CD14-positive monocyte (primary cell): ENCODE measurements around the gene USP28. TPM values are rescaled to one million over a fixed set of nuclear protein-coding genes. Genes with fewer than 3 reads are reported as not detected.

ENCODE experiments used
- DNase-seq, 3 donors: peaks; one replicate each; pipeline ENCODE4 v3.0.0-alpha.2; 2011 to 2022
- H2AFZ ChIP-seq: 2 replicates; pipeline ENCODE4 v1.6.0; 2012; ENCODE audit warnings: mild to moderate bottlenecking, low read depth, low read length, inconsistent platforms; ENCODE audit not compliant: insufficient read depth, poor library complexity, severe bottlenecking
- H3K27ac ChIP-seq, 2 donors: 1 replicate in 1 of 2; 2 replicates in 1 of 2; pipeline ENCODE4 v1.5.1; 2012 to 2013; ENCODE audit warnings: low read length in 2 of 2, control low read depth in 1 of 2, inconsistent platforms in 1 of 2, low read depth in 1 of 2, mild to moderate bottlenecking in 1 of 2
- H3K27me3 ChIP-seq, 2 donors: one replicate each; pipeline versions ENCODE4 v1.6.0 to v1.6.1; 2011 to 2013; ENCODE audit warnings: low read length in 2 of 2; ENCODE audit not compliant: control insufficient read depth in 2 of 2, insufficient read depth in 2 of 2
- H3K36me3 ChIP-seq, 2 donors: replicated peaks in 1 of 2; 1 replicate in 1 of 2; 2 replicates in 1 of 2; pipeline versions ENCODE4 v1.5.1 to v1.6.1; 2012 to 2013; ENCODE audit warnings: low read length in 2 of 2, control low read depth in 1 of 2, inconsistent platforms in 1 of 2, mild to moderate bottlenecking in 1 of 2; ENCODE audit not compliant: insufficient read depth in 2 of 2, control insufficient read depth in 1 of 2
- H3K4me1 ChIP-seq, 2 donors: 1 replicate in 1 of 2; 2 replicates in 1 of 2; pipeline versions ENCODE4 v1.5.1 to v1.6.1; 2012 to 2013; ENCODE audit warnings: low read length in 2 of 2, control low read depth in 1 of 2, inconsistent platforms in 1 of 2, mild to moderate bottlenecking in 1 of 2, moderate library complexity in 1 of 2; ENCODE audit not compliant: insufficient read depth in 2 of 2, control insufficient read depth in 1 of 2
- H3K4me2 ChIP-seq: replicated peaks from 2 replicates; pipeline ENCODE3; 2012; ENCODE audit warnings: low read length, moderate library complexity, mild to moderate bottlenecking; ENCODE audit not compliant: poor library complexity, severe bottlenecking; ENCODE audit errors: extremely low read depth
- H3K4me3 ChIP-seq, 3 experiments: fragments of 200-600 bp in 1 of 3; sonication (generic) in 1 of 3; replicated peaks in 1 of 3; 1 replicate in 2 of 3; 2 replicates in 1 of 3; pipeline ENCODE4 v1.5.1; 2011 to 2013; ENCODE audit warnings: low read length in 3 of 3, mild to moderate bottlenecking in 3 of 3, control low read depth in 2 of 3, low read depth in 2 of 3, inconsistent platforms in 1 of 3, moderate library complexity in 1 of 3
- H3K79me2 ChIP-seq: 2 replicates; pipeline ENCODE4 v1.6.0; 2012; ENCODE audit warnings: mild to moderate bottlenecking, control low read depth, inconsistent platforms, low read length, moderate library complexity; ENCODE audit not compliant: insufficient read depth
- H3K9ac ChIP-seq: 2 replicates; pipeline ENCODE4 v1.6.0; 2017; ENCODE audit warnings: low read length, mild to moderate bottlenecking; ENCODE audit not compliant: insufficient read depth, poor library complexity, severe bottlenecking
- H3K9me3 ChIP-seq, 2 donors: replicated peaks in 1 of 2; 1 replicate in 1 of 2; 2 replicates in 1 of 2; pipeline versions ENCODE4 v1.5.1 to v1.6.1; 2012 to 2013; ENCODE audit warnings: low read length in 2 of 2, control low read depth in 1 of 2; ENCODE audit not compliant: control insufficient read depth in 1 of 2, insufficient read depth in 1 of 2
- H4K20me1 ChIP-seq: 2 replicates; pipeline ENCODE4 v1.6.0; 2012; ENCODE audit warnings: mild to moderate bottlenecking, low read length, control low read depth, moderate library complexity; ENCODE audit not compliant: insufficient read depth
- H3K27ac Mint-ChIP-seq, 7 donors: one replicate each; pipeline ENCODE4 v1.8.0; 2020; ENCODE audit warnings: mild to moderate bottlenecking in 7 of 7, mixed read lengths in 7 of 7, moderate library complexity in 6 of 7, inconsistent platforms in 2 of 7
- H3K27me3 Mint-ChIP-seq, 3 donors: one replicate each; pipeline ENCODE4 v1.8.0; 2021 to 2022; ENCODE audit warnings: low read depth in 3 of 3, mild to moderate bottlenecking in 3 of 3, mixed read lengths in 3 of 3, moderate library complexity in 3 of 3, inconsistent platforms in 1 of 3
- H3K36me3 Mint-ChIP-seq, 2 donors: one replicate each; pipeline ENCODE4 v1.8.0; 2020; ENCODE audit warnings: mixed read lengths in 2 of 2, inconsistent platforms in 1 of 2, mild to moderate bottlenecking in 1 of 2
- H3K4me1 Mint-ChIP-seq: one replicate; pipeline ENCODE4 v1.8.0; 2020; ENCODE audit warnings: mild to moderate bottlenecking, mixed read lengths
- H3K4me3 Mint-ChIP-seq, 2 donors: one replicate each; pipeline ENCODE4 v1.8.0; 2020; ENCODE audit warnings: mild to moderate bottlenecking in 2 of 2, mixed read lengths in 2 of 2, moderate library complexity in 1 of 2
- H3K9me3 Mint-ChIP-seq, 7 donors: one replicate each; pipeline ENCODE4 v1.8.0; 2020 to 2022; ENCODE audit warnings: mixed read lengths in 7 of 7, mild to moderate bottlenecking in 6 of 7, moderate library complexity in 6 of 7, inconsistent platforms in 2 of 7
- CTCF ChIP-seq: fragments of 200-600 bp; IDR thresholded peaks from one replicate; pipeline ENCODE4 v1.8.0; 2022; ENCODE audit warnings: antibody characterized with exemption, mild to moderate bottlenecking
- whole genome bisulfite sequencing: methylation state at CpG from one replicate; pipeline ENCODE4 v1.1.5; 2013; ENCODE audit warnings: missing lambda C conversion rate; ENCODE audit not compliant: insufficient coverage; 5-methylcytosine and 5-hydroxymethylcytosine counted together
- intact Hi-C, 2 donors: fragments of 100-400 bp; cut with micrococcal nuclease; formaldehyde crosslinking; loops; one replicate each; pipeline versions ENCODE4 v1.15.0 to v1.15.1; 2023
- polyA plus RNA-seq, 3 donors: library from polyadenylated mRNA; depleted of rRNA in 1 of 3; unstranded in 2 of 3; stranded (reverse) in 1 of 3; fragments of 300-500 nt in 2 of 3; fragments of >200 nt in 1 of 3; fragmentation: Illumina TruSeq in 2 of 3; gene quantifications; 1 replicate in 2 of 3; 2 replicates in 1 of 3; pipeline ENCODE4 v1.2.3, GENCODE V29; 2012 to 2021

The USP28 gene
- polyA plus RNA-seq, 3 donors, result 13.4 to 21.9 (median 17.7) TPM

GRCh38 chr11:113888848-113889247 is 13.5 kb upstream of the USP28 start:
- no peaks in the 10 kb centered on the region for H4K20me1 ChIP-seq
- H3K9ac ChIP-seq, result no peak overlapping the region
- H3K4me2 ChIP-seq, result no peak overlapping the region
- no peaks in the 10 kb centered on the region for H3K4me1 ChIP-seq
- no peaks in the 10 kb centered on the region for H3K79me2 ChIP-seq
- no peaks in the 10 kb centered on the region for H3K9me3 ChIP-seq
- Mint-ChIP-seq H3K27me3 (peaks cover 1 to 2% (median 2%) of the 10 kb centered on the region in 3 donors), H3K4me1 (no peaks in the 10 kb centered on the region), H3K27ac (no peak overlapping the region), H3K9me3 (no peaks in the 10 kb centered on the region), H3K36me3 (no peaks in the 10 kb centered on the region), H3K4me3 (no peak overlapping the region)
- TF ChIP-seq CTCF, result no peak
- intact Hi-C loops, result loop anchor here in 1 of 2 donors (10.0 kb wide), 1 partner anchor 564 kb away; no protein-coding TSS in a partner anchor
- H3K36me3 ChIP-seq, result no peaks in the 10 kb centered on the region
- H3K27me3 ChIP-seq, result no peaks in the 10 kb centered on the region
- H3K4me3 ChIP-seq, result no peak overlapping the region
- H3K27ac ChIP-seq, result no peak overlapping the region
- DNase-seq, result no peak
- H2AFZ ChIP-seq, result no peak overlapping the region

GRCh38 chr11:113885897-113886296 is 10.5 kb upstream of the USP28 start:
- H3K36me3 ChIP-seq, result no peaks in the 10 kb centered on the region
- no peak for DNase-seq
- H4K20me1 ChIP-seq, result no peaks in the 10 kb centered on the region
- H3K79me2 ChIP-seq, result no peaks in the 10 kb centered on the region
- H3K4me3 ChIP-seq, result no peak overlapping the region
- H3K27me3 Mint-ChIP-seq, result peaks cover 0 to 2% (median 0%) of the 10 kb centered on the region in 3 donors
- H2AFZ ChIP-seq, result no peak overlapping the region
- no peaks in the 10 kb centered on the region for H3K4me1 ChIP-seq
- no peak overlapping the region for H3K27ac ChIP-seq
- 90% methylated on average over 2 of the region's 6 CpGs for WGBS
- no peak overlapping the region for H3K27ac Mint-ChIP-seq
- no peak overlapping the region for H3K9ac ChIP-seq
- intact Hi-C loops, result loop anchor here in 1 of 2 donors (10.0 kb wide), 1 partner anchor 561 kb away; no protein-coding TSS in a partner anchor
- peaks cover 0 to 2% (median 0%) of the 10 kb centered on the region in 7 donors for H3K9me3 Mint-ChIP-seq
- no peak overlapping the region for H3K4me3 Mint-ChIP-seq
- H3K4me1 Mint-ChIP-seq, result no peaks in the 10 kb centered on the region
- no peak for TF ChIP-seq CTCF
- H3K36me3 Mint-ChIP-seq, result no peaks in the 10 kb centered on the region
- no peaks in the 10 kb centered on the region for H3K9me3 ChIP-seq
- H3K4me2 ChIP-seq, result no peak overlapping the region
- no peaks in the 10 kb centered on the region for H3K27me3 ChIP-seq
